ENCODE results near the gene FMNL2. TPM values are rescaled to one million over a fixed set of nuclear protein-coding genes. Genes with fewer than 3 reads are reported as not detected.

The FMNL2 gene
- total RNA-seq, 2 donors from 2014 or later = 1.1 to 2.7 TPM

- peaks cover 9% of the 10 kb centered on the region for H3K4me1 Mint-ChIP-seq
- peaks cover 100% of the 10 kb centered on the region for H3K36me3 Mint-ChIP-seq (ENCODE audit: low read depth)
- no peaks in the 10 kb centered on the region for H3K27me3 Mint-ChIP-seq
- H3K9me3 Mint-ChIP-seq = no peaks in the 10 kb centered on the region
- H3K4me3 Mint-ChIP-seq = no peak overlapping the region
- H3K27ac Mint-ChIP-seq = no peak overlapping the region
- ATAC-seq (replicated peaks) = no peak
Measured at GRCh38 chr2:152661076-152661475, 326.1 kb downstream of the FMNL2 start.

- Mint-ChIP-seq H3K9me3 (no peaks in the 10 kb centered on the region), H3K27me3 (no peaks in the 10 kb centered on the region), H3K27ac (no peak overlapping the region), H3K36me3 (ENCODE audit: low read depth) (peaks cover 100% of the 10 kb centered on the region), H3K4me3 (no peak overlapping the region), H3K4me1 (no peaks in the 10 kb centered on the region)
- ATAC-seq (replicated peaks) = no peak
Measured at GRCh38 chr2:152664725-152665124, 329.8 kb downstream of the FMNL2 start.

- Mint-ChIP-seq H3K27ac (peak overlapping the region; percentile 24), H3K9me3 (no peaks in the 10 kb centered on the region), H3K4me1 (peaks cover 4% of the 10 kb centered on the region), H3K4me3 (no peak overlapping the region), H3K36me3 (ENCODE audit: low read depth) (peaks cover 99% of the 10 kb centered on the region), H3K27me3 (no peaks in the 10 kb centered on the region)
- no peak for ATAC-seq (replicated peaks)
Measured at GRCh38 chr2:152674334-152674733, 339.4 kb downstream of the FMNL2 start.

GRCh38 chr2:152676461-152676860 is 341.5 kb downstream of the FMNL2 start:
- H3K27me3 Mint-ChIP-seq = no peaks in the 10 kb centered on the region
- peaks cover 4% of the 10 kb centered on the region for H3K4me1 Mint-ChIP-seq
- H3K4me3 Mint-ChIP-seq = no peak overlapping the region
- no peak for ATAC-seq (replicated peaks)
- H3K27ac Mint-ChIP-seq = no peak overlapping the region
- H3K36me3 Mint-ChIP-seq (ENCODE audit: low read depth) = peaks cover 99% of the 10 kb centered on the region
- no peaks in the 10 kb centered on the region for H3K9me3 Mint-ChIP-seq

GRCh38 chr2:152678808-152679207 is 343.8 kb downstream of the FMNL2 start:
- H3K9me3 Mint-ChIP-seq = no peaks in the 10 kb centered on the region
- no peak for ATAC-seq (replicated peaks)
- H3K4me3 Mint-ChIP-seq = no peak overlapping the region
- H3K4me1 Mint-ChIP-seq = peaks cover 14% of the 10 kb centered on the region
- H3K27ac Mint-ChIP-seq = no peak overlapping the region
- H3K36me3 Mint-ChIP-seq (ENCODE audit: low read depth) = peaks cover 92% of the 10 kb centered on the region
- no peaks in the 10 kb centered on the region for H3K27me3 Mint-ChIP-seq

- no peak overlapping the region for H3K4me3 Mint-ChIP-seq
- no peaks in the 10 kb centered on the region for H3K27me3 Mint-ChIP-seq
- H3K36me3 Mint-ChIP-seq (ENCODE audit: low read depth) = peaks cover 85% of the 10 kb centered on the region
- no peaks in the 10 kb centered on the region for H3K9me3 Mint-ChIP-seq
- no peak for ATAC-seq (replicated peaks)
- H3K4me1 Mint-ChIP-seq = peaks cover 17% of the 10 kb centered on the region
- no peak overlapping the region for H3K27ac Mint-ChIP-seq
Measured at GRCh38 chr2:152682663-152683062, 347.7 kb downstream of the FMNL2 start.

GRCh38 chr2:152683400-152683799 is 348.4 kb downstream of the FMNL2 start:
- Mint-ChIP-seq H3K4me3 (no peak overlapping the region), H3K36me3 (ENCODE audit: low read depth) (peaks cover 85% of the 10 kb centered on the region)
- ATAC-seq (replicated peaks) = no peak

GRCh38 chr2:152686321-152686720 is 351.3 kb downstream of the FMNL2 start:
- Mint-ChIP-seq H3K27ac (no peak overlapping the region), H3K4me1 (peaks cover 17% of the 10 kb centered on the region), H3K27me3 (no peaks in the 10 kb centered on the region)

More at GRCh38 chr2:152683400-152683799, 348.4 kb downstream of the FMNL2 start:
- no peaks in the 10 kb centered on the region for H3K9me3 Mint-ChIP-seq
- peaks cover 17% of the 10 kb centered on the region for H3K4me1 Mint-ChIP-seq
- H3K27me3 Mint-ChIP-seq = no peaks in the 10 kb centered on the region
- H3K27ac Mint-ChIP-seq = no peak overlapping the region

GRCh38 chr2:152693033-152693432 is 358.1 kb downstream of the FMNL2 start:
- no peaks in the 10 kb centered on the region for H3K27me3 Mint-ChIP-seq
- ATAC-seq (replicated peaks) = peak; percentile 82

More at GRCh38 chr2:152686321-152686720, 351.3 kb downstream of the FMNL2 start:
- Mint-ChIP-seq H3K9me3 (no peaks in the 10 kb centered on the region), H3K36me3 (ENCODE audit: low read depth) (peaks cover 85% of the 10 kb centered on the region), H3K4me3 (no peak overlapping the region)
- ATAC-seq (replicated peaks) = no peak

GRCh38 chr2:152694161-152694661 is 359.2 kb downstream of the FMNL2 start:
- Mint-ChIP-seq H3K4me1 (peaks cover 16% of the 10 kb centered on the region), H3K9me3 (no peaks in the 10 kb centered on the region), H3K27ac (peak overlapping the region; percentile 92), H3K27me3 (no peaks in the 10 kb centered on the region), H3K36me3 (ENCODE audit: low read depth) (peaks cover 72% of the 10 kb centered on the region), H3K4me3 (peak overlapping the region; percentile 82)
- ATAC-seq (replicated peaks) = peak; percentile 81

More at GRCh38 chr2:152693033-152693432, 358.1 kb downstream of the FMNL2 start:
- Mint-ChIP-seq H3K36me3 (ENCODE audit: low read depth) (peaks cover 78% of the 10 kb centered on the region), H3K4me1 (peaks cover 16% of the 10 kb centered on the region), H3K9me3 (no peaks in the 10 kb centered on the region), H3K27ac (peak overlapping the region; percentile 44), H3K4me3 (peak overlapping the region; percentile 82)

GRCh38 chr2:152695763-152696162 is 360.8 kb downstream of the FMNL2 start:
- H3K4me3 Mint-ChIP-seq = no peak overlapping the region
- H3K36me3 Mint-ChIP-seq (ENCODE audit: low read depth) = peaks cover 62% of the 10 kb centered on the region
- no peak for ATAC-seq (replicated peaks)
- H3K4me1 Mint-ChIP-seq = peaks cover 16% of the 10 kb centered on the region
- H3K27ac Mint-ChIP-seq = peak overlapping the region; percentile 23
- no peaks in the 10 kb centered on the region for H3K27me3 Mint-ChIP-seq
- H3K9me3 Mint-ChIP-seq = no peaks in the 10 kb centered on the region

GRCh38 chr2:152696476-152696875 is 361.5 kb downstream of the FMNL2 start:
- Mint-ChIP-seq H3K4me1 (peaks cover 17% of the 10 kb centered on the region), H3K9me3 (no peaks in the 10 kb centered on the region), H3K4me3 (no peak overlapping the region), H3K27ac (no peak overlapping the region), H3K27me3 (no peaks in the 10 kb centered on the region), H3K36me3 (ENCODE audit: low read depth) (peaks cover 60% of the 10 kb centered on the region)
- no peak for ATAC-seq (replicated peaks)

Other genes with a start within 250 kb of the FMNL2 start
- gene CACNB4, start 236.1 kb upstream of the FMNL2 start, total RNA-seq = under 1 TPM; 0.16 to 0.32 TPM
- gene STAM2, start 159.4 kb upstream of the FMNL2 start, total RNA-seq = 10 to 100 TPM; 14.8 to 17.3 TPM